ENCODE data around the gene RSPH10B2.
"Not testable (repeated sequence)": the region's sequence is repeated elsewhere in the genome, so short reads cannot be mapped to it uniquely, and the experiment has no call there.

RSPH10B2 gene

GRCh38 chr7:6761186-6761585, 7.3 kb downstream of the RSPH10B2 start:
- DNase-seq (ENCODE audit: extremely low read depth, low read depth); H3K4me3 ChIP-seq (replicated peaks; ENCODE audit: low read depth, low read length): not testable (repeated sequence)

DNA sequence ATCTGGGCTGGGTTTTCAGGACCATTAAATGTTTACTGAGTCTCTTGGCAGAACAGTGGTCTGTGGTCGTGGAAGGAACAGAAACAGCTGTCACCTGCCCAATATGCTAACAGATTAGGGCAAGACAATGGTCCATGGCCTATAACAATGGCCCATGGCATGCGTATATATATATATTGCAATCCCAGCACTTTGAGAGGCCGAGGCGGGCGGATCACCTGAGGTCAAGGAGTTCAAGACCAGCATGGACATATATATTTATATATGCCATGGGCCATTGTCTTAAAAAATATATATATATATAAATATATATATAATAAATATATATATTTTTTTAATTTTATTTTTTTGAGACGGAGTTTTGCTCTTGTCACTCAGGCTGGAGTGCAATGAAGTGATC, 27.7 kb downstream of the RSPH10B2 start:
- not testable (repeated sequence) for DNase-seq (ENCODE audit: extremely low read depth, low read depth); H3K4me3 ChIP-seq (replicated peaks; ENCODE audit: low read depth, low read length)

DNA sequence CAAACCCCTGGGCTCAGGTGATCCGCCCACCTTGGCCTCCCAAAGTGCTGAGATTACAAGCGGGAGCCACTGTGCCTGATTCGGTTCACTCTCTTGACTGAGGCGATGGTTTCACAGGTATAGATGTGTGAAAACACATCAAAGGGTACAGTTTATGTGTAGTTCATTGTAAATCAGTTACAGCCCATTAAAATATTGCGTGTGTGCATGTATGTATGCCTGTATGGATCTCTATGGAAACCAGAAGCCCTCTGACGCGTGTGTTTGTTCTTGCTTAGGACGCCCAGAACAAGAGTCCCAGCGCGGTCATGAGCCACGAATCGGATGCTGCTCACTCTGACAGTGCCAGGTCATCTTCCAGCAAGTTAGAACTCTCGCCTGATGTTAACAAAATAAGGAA, 35.5 kb downstream of the RSPH10B2 start:
- not testable (repeated sequence) for H3K4me3 ChIP-seq (replicated peaks; ENCODE audit: low read depth, low read length); DNase-seq (ENCODE audit: extremely low read depth, low read depth)

GRCh38 chr7:6792113-6792872, 38.4 kb downstream of the RSPH10B2 start:
- H3K4me3 ChIP-seq (replicated peaks; ENCODE audit: low read depth, low read length); DNase-seq (ENCODE audit: extremely low read depth, low read depth): not testable (repeated sequence)

DNA sequence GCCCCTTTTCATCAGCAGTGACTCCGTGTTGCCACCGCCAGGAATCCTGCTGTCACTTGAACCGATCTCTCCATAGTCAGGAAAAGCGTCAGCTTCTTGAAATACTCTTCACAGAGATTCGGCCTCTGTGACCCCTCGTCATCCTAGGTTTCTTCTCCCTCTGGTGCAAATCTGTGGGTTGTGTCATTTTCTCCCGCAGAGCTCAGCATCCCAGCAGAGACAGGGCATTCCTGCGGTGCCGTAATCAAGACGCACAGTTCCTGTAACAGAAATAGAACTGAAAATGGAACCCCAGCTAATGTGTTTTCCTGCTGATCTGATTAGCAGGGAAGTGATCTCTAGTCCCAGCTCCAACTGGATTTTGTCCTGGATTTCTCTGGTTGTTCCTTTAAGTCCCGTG, 40.4 kb downstream of the RSPH10B2 start:
- H3K4me3 ChIP-seq (replicated peaks; ENCODE audit: low read depth, low read length); DNase-seq (ENCODE audit: extremely low read depth, low read depth): not testable (repeated sequence)

GRCh38 chr7:6797218-6797617, 43.3 kb downstream of the RSPH10B2 start:
- not testable (repeated sequence) for H3K4me3 ChIP-seq (replicated peaks; ENCODE audit: low read depth, low read length); DNase-seq (ENCODE audit: extremely low read depth, low read depth)

GRCh38 chr7:6798047-6798446, 44.1 kb downstream of the RSPH10B2 start:
- H3K4me3 ChIP-seq (replicated peaks; ENCODE audit: low read depth, low read length); DNase-seq (ENCODE audit: extremely low read depth, low read depth): not testable (repeated sequence)

DNA sequence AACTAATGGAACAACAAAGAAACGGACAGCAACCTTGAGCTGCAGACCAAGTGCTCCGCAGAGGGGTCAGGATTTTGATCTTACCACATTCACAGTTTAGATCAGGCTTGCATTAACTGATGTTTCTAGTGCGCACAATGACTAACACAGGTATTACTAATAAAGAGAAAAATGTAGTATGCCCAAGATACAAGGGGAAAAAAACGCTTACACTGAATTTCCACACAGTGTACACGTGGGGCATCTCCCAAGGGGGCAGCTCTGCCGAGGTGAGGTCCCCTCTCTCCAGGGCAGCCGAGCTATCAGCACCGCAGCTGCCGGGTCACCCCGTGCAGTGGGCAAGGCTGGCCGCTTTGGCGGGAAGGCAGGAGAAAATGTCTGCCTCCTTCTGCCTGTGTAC, 46.0 kb downstream of the RSPH10B2 start:
- DNase-seq (ENCODE audit: extremely low read depth, low read depth); H3K4me3 ChIP-seq (replicated peaks; ENCODE audit: low read depth, low read length): not testable (repeated sequence)

DNA sequence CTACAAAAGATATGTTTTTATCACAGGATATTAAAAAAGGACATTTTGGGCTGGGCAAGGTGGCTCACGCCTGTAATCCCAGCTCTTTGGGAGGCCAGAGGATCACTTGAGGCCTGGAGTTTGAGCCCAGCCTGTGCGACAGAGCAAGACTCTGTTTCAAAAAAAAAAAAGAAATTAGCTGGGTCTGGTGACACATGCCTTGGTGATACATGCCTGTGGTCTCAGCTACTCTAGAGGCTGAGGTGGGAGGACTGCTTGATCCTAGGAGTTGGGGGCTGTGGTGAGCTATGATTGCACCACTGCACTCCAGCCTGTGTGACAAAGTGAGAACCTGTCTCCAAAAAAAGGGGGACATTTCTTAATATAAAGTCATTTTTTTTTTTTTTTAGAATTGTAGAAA, 46.4 kb downstream of the RSPH10B2 start:
- DNase-seq (ENCODE audit: extremely low read depth, low read depth); H3K4me3 ChIP-seq (replicated peaks; ENCODE audit: low read depth, low read length): not testable (repeated sequence)

DNA sequence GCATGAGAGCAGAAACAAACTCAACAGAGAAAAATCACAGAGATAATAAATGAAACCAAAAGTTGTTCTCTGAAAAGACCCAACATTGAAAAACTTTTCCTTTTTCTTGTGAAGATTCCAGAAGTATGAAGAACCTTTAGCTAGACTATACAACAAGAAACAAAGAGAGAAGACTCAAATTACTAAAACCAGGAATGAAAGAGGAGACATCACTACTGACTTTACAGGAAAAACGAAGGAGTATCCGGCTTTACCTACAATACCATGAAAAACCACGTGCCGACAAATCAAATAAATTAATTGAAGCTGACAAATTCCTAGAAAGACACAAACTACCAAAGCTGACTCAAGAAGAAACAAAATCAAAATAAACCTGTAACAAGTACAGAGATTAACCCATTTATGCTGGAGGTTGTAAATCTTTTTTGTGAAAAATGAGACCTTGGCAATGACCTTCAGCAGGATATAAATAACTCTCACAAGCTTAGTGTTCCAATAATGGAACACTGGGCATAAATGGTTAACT, 53.6 kb downstream of the RSPH10B2 start:
- not testable (repeated sequence) for H3K4me3 ChIP-seq (replicated peaks; ENCODE audit: low read depth, low read length); DNase-seq (ENCODE audit: extremely low read depth, low read depth)

GRCh38 chr7:6807959-6808358, 54.1 kb downstream of the RSPH10B2 start:
- H3K4me3 ChIP-seq (replicated peaks; ENCODE audit: low read depth, low read length); DNase-seq (ENCODE audit: extremely low read depth, low read depth): not testable (repeated sequence)

GRCh38 chr7:6813011-6813410, 59.1 kb downstream of the RSPH10B2 start:
- DNase-seq (ENCODE audit: extremely low read depth, low read depth); H3K4me3 ChIP-seq (replicated peaks; ENCODE audit: low read depth, low read length): not testable (repeated sequence)

- H3K4me3 ChIP-seq (replicated peaks; ENCODE audit: low read depth, low read length); DNase-seq (ENCODE audit: extremely low read depth, low read depth): not testable (repeated sequence)
These were observed 61.6 kb downstream of the RSPH10B2 start for GRCh38 chr7:6815470-6815869.

DNA sequence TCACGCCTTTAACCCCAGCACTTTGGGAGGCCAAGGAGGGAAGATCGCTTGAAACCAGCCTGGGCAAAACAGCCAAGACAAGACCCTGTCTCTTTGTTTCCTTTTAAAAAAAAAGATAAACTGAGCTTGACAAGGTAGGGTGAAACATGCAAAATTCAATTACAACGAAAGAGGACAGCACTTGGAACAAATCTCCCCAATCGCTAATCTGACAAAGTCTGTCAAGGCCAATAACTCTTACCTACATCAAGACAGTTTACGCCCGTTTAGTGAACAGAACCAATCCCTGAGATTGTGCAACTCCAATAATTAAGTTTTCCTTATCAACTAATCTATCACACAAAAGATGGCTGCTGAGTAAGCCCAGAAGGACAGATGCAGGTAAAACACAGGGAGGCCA, 67.7 kb downstream of the RSPH10B2 start:
- not testable (repeated sequence) for DNase-seq (ENCODE audit: extremely low read depth, low read depth); H3K4me3 ChIP-seq (replicated peaks; ENCODE audit: low read depth, low read length)

DNA sequence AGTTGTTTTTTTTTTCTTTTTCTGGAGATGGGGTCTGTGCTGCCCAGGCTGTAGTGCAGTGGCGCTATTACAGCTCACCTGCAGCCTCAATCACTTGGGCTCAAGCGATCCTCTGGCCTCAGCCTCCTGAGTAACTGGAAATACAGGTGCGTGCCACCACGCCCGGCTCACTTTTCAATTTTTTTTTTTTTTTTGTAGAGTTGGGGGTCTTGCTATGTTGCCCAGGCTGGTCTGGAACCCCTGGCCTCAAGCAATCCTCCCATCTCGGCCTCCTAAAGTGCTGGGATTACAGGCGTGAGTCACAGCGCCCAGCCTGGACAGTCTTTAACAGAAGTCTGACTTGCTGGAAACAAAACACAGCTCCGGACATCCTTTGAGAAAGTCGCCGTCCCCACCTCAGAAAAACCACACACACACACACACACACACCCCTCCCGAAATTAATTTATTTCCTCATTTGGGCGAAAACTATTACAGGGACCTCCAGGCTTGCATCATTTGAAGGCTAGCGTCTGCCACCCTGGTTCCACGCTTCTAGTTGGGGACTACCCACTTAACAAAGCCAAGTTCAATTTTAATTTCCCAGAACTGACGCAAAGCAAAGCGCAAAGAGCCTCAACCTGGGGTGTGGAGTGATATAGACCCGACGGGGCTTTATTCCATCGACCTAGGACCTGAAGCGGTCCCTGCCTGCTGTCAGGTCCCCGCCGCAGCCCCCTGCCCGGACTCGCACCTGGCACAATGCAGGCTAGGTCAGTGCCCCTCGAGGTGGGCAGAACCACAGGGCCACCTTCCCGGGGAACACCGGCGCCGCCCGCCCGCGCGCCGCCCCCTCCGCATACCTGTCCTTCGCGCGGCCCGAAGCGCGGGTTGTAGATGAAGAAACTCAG, 71.6 kb downstream of the RSPH10B2 start:
- peak overlapping the region; percentile 42 for H3K4me3 ChIP-seq (replicated peaks; ENCODE audit: low read depth, low read length)
- DNase-seq (ENCODE audit: extremely low read depth, low read depth), result not testable (repeated sequence)

DNA sequence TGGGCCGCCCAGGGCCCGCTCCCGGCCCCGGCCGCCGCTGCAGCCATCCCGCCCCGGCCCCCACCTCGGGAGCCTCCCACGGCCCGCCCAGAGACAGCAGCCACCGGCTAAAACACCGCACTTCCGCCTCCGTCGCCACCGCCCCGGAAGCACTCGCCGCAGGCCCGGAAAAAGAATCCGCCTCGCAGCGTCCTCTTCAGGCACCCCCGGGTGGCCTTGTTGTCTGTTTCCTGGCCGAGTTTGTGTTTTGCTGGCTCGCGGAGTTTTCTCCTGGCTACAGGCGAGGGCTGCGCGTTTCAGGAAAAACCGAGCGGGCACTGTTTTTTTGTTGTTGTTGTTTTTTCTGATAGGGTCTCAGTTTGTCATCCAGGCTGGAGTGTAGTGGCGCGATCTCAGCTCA, 72.2 kb downstream of the RSPH10B2 start, which contains the start of gene CCZ1B:
Gene CCZ1B, minus strand, starts transcription at position 125 of the 400 bp plus-strand sequence. Its CDS starts 78 bp downstream, at position 47.
- H3K4me3 ChIP-seq (replicated peaks; ENCODE audit: low read depth, low read length), result peak within 1 kb of the TSS; percentile 42
- DNase-seq (ENCODE audit: extremely low read depth, low read depth), result peak; percentile 2

- not testable (repeated sequence) for H3K4me3 ChIP-seq (replicated peaks; ENCODE audit: low read depth, low read length); DNase-seq (ENCODE audit: extremely low read depth, low read depth)
These were observed 73.3 kb downstream of the RSPH10B2 start for GRCh38 chr7:6827180-6827579.

DNA sequence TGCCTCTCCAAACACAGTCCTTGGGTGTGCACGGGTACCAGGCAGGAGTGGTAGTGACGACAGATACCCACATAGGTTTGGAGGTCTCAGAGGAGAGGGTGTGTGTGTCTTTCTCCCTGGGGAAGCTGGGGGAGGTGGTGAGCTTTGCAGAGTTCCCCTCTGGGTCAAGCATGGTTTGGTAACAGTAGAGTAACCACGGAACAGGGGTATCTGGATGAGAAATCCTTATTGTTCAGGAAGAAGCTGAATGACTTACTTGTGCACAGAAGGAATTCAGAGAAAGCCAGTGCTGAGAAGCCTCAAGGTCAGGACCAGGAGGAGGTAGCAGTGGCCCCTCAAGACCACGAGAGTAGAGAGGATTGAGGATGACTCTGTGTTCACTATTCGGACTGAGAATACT, 75.7 kb downstream of the RSPH10B2 start:
- not testable (repeated sequence) for H3K4me3 ChIP-seq (replicated peaks; ENCODE audit: low read depth, low read length); DNase-seq (ENCODE audit: extremely low read depth, low read depth)

DNA sequence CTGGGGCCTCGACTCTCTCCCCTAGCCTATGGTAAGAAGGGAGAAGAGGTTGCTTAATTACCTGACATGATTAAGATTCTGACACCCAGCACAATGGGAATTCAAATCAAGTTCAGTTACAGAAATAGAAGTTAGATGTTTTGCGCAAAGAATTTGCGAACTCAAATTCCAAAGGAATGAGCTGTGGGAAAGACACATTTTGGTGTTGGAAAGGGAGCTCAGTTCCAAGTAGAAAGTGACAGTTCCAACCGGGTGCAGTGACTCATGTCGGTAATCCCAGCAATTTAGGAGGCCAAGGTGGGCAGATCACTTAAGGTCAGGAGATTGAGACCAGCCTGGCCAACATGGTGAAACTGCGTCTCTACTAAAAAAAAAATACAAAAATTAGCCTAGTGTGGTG, 76.1 kb downstream of the RSPH10B2 start:
- not testable (repeated sequence) for H3K4me3 ChIP-seq (replicated peaks; ENCODE audit: low read depth, low read length); DNase-seq (ENCODE audit: extremely low read depth, low read depth)

Data from HFF-Myc (cell line).